Left cardiac atrium (tissue), 4 donors: ENCODE measurements around the gene PSD4. TPM values are rescaled to one million over a fixed set of nuclear protein-coding genes. Genes with fewer than 3 reads are reported as not detected.
A peak's percentile ranks its signal among the peaks of the same experiment; 100 is the strongest.

Experiments
- ATAC-seq, 2 donors: fragments of 200-7000 bp; cut with Tn5 transposase; one replicate each; pipeline ENCODE4 v1.9.1; 2020; ENCODE audit warnings: mild to moderate bottlenecking in 2 of 2, moderate library complexity in 2 of 2
- DNase-seq: peaks from one replicate; pipeline ENCODE4 v3.0.0-alpha.2; 2020
- intact Hi-C, 2 donors: fragments of 100-400 bp; cut with DNase I; formaldehyde crosslinking; loops; one replicate each; pipeline versions ENCODE4 v1.14.1 to v1.15.1; 2022 to 2023
- total RNA-seq, 2 donors: library from RNA; stranded (reverse); fragmentation: NEBNext Ultra II Directional; extraction: Animal tissue kit (Norgen Biotek cat#: 25700); gene quantifications; one replicate each; pipeline ENCODE4 v1.2.1, GENCODE V29; 2021
- donor health status: DM: no; HTN: yes; CAD: no.
- donor health status: DM: no; HTN: yes; CAD: no; lungs with severe emphysema.
- donor health status: DM: yes; HTN: yes; CAD: no.
- donor health status: Dilated cardiomyopathy.

The PSD4 gene
- total RNA-seq, 2 donors from 2014 or later, result 4.1 to 4.4 TPM

DNA sequence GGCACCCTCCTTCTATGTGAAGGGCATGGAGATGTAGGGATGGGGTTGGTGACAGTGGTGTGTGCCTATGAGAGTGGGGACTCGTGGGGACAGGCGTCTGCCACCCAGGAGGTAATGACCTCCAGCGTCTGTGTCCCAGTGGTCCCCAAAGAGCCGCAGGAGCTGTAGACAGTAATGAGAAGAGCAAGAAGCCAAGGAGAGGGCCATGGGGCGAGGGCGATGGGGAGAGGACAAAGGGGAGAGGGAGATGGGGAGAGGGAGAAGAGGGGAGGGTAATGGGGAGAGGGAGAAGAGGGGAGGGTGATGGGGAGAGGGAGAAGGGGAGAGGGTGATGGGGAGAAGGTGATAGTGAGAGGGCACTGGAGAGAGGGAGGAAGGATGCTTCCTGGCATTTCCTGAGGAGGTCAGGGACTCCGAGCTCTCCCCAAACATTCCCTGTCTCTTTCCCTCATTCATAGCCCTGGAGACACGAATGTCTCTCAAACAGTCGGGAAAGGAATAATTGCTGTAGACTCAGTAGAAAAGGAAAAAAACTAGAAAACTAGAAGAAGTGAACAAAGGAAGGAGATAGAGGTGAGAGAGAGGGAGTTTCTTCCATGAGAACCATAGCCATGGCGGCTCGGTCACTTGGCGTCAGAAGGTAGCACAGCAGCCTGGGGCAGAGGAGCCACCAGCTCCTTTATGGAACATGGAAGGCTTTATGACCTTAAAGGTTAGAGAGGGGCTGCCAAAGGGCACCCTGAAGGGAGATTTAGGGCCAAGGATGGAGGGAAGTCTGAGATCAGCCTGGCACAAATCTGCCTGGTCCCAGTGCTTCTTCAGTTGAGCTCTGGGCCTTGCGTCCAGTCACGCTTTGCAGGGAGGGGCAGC, 39.5 kb downstream of the PSD4 start:
- ATAC-seq (no peak), DNase-seq (no peak)
- intact Hi-C loops, result no loop called here

DNA sequence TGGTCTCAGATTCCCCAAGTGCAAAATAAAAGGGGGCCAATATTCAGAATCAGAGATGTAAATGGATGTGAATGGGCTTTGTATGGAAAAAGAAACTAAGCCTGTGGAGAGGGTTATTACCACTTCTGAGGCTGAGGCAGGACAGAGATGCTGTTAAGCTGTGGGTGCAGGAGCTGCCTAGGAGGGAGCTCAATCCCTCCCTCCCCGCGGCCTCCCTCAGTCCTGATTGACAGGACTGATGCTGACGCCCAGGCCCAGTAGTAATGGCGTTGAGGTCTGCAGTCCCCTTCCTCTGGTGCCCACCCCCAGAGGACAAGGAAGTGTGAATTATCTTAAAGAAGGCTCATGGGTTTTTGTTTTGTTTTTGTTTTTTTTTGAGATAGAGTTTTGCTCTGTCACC, 40.4 kb downstream of the PSD4 start:
- no peak for DNase-seq
- intact Hi-C loops, result no loop called here
- no peak for ATAC-seq

- ATAC-seq (no peak), DNase-seq (no peak)
- intact Hi-C loops, result no loop called here
Measured at GRCh38 chr2:113215056-113215455, 41.3 kb downstream of the PSD4 start.

- no peak for ATAC-seq
- no peak for DNase-seq
- intact Hi-C loops, result no loop called here
Measured at GRCh38 chr2:113216321-113216720, 42.5 kb downstream of the PSD4 start.

DNA sequence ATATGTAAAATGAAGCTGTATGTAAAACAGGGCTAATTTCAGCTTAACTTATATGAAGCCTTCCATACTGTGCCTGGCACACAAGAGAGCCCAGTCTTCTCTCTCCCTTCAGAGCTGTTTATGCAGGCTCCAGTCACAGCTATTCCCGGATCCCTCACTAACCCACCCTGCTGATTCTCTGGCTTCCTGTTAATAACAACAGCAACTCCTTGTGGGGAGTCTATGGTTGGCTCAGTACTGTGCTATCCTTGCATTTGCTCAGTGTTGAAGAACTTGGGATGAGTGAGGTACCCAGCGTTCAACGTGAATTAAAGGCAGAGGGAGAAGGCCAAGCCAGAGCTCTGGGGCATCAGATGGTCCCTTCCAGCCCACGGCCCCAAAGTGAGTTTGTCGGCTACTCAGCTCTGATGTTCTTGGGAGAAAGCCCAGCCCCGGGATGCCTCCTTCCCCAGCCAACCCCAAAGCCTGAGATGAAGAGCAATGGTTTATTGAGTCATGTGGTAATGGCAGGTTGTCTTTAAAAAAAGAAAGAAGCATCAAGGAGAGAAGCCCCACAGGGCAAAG, 43.2 kb downstream of the PSD4 start:
- ATAC-seq, result no peak
- intact Hi-C loops, result no loop called here
- DNase-seq, result no peak

DNA sequence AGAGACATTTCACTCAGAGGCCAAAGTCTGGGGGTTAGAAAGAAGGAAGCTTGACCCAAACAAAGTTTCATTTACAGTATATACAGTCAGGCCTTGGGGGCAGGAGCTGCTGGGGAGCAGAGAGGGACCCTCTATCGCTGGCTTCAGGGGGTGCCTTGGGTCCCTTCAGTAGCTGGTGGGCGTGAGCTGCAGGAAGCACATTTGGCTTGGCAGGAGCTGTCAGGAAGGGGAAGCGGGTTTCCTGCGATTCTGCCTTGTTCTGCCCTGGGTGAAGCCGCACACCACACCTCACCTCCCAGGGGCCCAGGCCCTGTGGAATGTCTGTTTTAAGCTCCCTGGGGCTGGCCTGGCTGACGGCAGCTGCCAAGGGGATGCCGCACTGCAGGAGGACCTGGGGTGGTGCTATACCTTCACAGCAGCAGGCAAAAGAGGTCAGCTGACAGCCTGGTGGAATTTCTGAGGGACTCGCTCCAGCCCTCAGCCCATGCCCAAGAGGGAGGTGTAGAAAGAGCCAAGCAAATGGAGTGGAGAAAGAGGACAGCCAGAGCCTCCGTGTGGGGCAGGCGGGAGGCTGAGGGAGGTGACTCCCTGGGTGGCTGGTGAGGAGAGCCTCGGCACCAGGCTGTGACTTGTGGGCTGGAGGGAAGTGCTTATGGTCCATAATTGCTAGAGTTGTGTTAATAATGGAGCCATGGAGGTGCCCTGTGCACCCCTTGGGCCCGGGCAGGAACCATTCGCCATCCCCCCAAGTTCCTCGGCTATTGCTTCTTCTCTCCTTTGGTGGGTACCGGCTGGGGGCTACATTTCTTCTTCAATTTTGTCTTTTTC, 43.9 kb downstream of the PSD4 start:
- ATAC-seq, result peak; percentile 50 to 51
- intact Hi-C loops, result no loop called here
- DNase-seq, result peak; percentile 51

- peak in 1 of 2 donors; percentile 69 for ATAC-seq
- intact Hi-C loops, result no loop called here
- peak; percentile 66 for DNase-seq
Measured at GRCh38 chr2:113218283-113219091, 44.7 kb downstream of the PSD4 start.

GRCh38 chr2:113219092-113219441, 45.3 kb downstream of the PSD4 start:
- ATAC-seq (no peak), DNase-seq (no peak)
- intact Hi-C loops, result no loop called here

- intact Hi-C loops, result no loop called here
- DNase-seq (no peak), ATAC-seq (no peak)
Measured at GRCh38 chr2:113219525-113219888, 45.7 kb downstream of the PSD4 start.

DNA sequence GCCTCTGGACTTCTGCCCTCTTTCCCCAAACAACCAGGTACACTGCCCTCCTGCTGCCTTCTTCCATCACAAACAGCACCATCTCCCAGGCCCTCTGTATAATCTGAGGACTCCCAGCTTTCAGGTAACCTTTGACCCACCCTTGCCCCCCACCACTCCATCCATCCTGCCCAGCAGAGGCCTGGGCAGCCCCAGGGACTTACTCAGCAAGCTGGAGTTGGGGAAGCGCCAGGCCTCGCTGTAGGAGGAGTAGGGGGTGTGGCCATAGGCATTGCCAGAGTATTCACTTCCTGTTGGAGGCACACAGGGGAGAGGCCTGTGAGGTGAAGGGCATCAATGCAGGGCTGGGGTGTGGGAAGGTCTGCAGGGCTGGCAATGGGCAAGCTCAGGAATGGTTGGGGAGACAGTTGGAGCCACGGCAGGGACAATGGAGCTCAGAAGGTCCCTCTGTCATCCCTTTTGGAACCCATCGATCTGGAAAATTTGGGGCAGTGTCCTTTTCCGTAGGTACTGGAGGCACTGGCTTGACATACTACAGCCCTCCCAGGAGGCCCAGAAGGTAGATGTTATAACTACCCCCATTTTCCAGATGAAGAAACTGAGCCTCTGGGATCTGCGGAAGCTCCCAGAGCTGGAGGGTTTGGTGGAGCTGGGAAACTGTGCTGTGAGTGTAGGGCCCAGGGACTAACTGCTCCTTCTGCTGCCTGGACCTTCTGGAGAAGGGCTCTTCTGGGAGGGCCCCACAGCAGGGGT, 46.3 kb downstream of the PSD4 start:
- DNase-seq (peak; percentile 64), ATAC-seq (peak; percentile 54 to 81)
- intact Hi-C loops, result no loop called here

DNA sequence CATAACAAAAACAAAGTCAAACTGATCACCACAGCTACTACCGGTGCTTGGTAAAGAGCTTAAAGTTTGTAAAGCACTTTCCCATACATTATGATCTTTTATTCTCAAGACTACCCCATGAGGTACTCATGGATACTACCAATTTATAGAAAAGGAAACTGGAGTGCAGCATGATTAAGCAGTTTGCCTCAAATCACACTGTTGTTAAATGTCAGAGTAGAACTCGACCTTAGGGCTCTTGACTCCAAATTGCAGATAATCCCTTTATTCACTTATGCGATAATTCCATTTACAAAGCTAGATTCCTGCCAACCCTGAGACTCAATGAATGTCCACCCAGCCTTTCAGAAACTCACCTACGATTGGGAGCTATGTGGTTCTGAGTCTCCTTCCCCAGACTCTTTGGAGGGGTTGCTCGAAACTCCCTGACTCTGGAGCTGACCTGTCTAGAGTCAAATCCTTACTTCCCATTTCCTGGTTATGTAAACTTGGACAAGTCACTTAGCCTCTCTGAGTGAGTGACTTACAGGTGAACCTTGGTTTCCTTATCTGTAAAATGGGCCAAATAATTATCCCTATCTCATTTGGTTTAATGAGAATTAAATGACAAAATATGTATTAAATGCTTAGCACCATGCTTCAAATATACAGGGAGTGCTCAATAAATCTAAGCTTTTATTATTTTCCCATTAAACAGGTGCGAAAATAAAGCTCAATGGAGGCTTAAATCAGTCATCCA, 47.4 kb downstream of the PSD4 start:
- ATAC-seq, result no peak
- DNase-seq, result no peak

DNA sequence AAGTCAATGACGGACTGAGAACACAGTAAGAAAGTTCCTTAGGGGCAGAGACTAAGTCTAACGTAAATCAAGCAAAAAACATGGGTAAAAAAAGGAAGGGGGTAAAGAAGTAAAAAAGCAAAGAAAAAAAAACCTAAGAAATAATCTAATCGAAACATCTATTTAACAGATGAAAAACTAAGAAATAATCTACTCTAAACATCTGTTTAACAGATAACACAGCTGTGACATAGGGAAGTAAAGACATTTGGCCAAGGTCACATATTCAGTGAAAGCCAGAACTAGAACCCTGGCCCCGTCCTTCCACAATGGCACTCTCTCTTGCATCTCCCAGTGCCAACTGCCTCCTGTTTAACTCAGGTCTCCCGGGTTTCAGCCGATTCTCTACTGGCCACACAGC, 48.1 kb downstream of the PSD4 start:
- no peak for ATAC-seq
- intact Hi-C loops, result no loop called here
- DNase-seq, result no peak

More for the DNA sequence above, 47.4 kb downstream of the PSD4 start:
- intact Hi-C loops, result no loop called here

GRCh38 chr2:113223813-113224212, 50.0 kb downstream of the PSD4 start:
- intact Hi-C loops, result no loop called here
- DNase-seq, result no peak

DNA sequence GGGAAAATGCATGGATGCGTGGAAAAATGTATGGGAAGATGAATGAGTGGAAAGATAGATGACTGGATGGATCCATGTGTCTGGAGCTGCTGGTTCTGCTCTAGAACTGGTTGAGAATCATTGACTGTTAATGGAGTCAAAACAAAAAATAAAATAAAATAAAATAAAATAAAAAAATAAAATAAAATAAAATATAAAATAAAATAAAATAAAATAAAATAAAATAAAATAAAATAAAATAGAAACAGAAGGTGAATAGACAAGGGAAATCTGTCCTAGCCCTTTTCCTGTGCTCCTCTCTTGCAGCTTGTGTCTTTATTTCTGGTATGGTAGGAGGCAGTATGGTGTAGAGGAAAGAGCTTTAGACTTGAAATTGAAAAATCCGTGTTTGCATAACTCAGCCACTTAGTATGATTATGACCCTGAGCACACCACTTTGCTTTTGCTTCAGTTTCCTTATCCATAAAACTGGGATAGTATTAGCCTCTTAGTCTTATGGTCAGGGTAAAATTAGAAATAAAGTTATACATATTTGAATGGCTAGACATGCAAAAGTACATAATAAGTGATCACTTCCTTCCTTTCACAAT, 51.0 kb downstream of the PSD4 start:
- intact Hi-C loops, result no loop called here
- no peak for DNase-seq
- ATAC-seq, result no peak

More at GRCh38 chr2:113223813-113224212, 50.0 kb downstream of the PSD4 start:
- ATAC-seq, result no peak

GRCh38 chr2:113225263-113226259, 51.8 kb downstream of the PSD4 start:
- ATAC-seq (peak; percentile 33 to 83), DNase-seq (no peak)
- intact Hi-C loops, result no loop called here

GRCh38 chr2:113226462-113226861, 52.7 kb downstream of the PSD4 start:
- ATAC-seq (no peak), DNase-seq (no peak)
- intact Hi-C loops, result no loop called here
